Stimulated activated CD4-positive, alpha-beta T cell treated with anti-CD3 and anti-CD28 coated beads, TNF-alpha, amount 100 ng/mL, for 4 hours (primary cell): ENCODE results near the gene CFTR.
"Not testable (repeated sequence)": the region's sequence is repeated elsewhere in the genome, so short reads cannot be mapped to it uniquely, and the experiment has no call there.

Source experiments
- DNase-seq, 3 experiments: peaks; one replicate each; pipeline ENCODE4 v3.0.0-alpha.2; 2020; ENCODE audit warnings: low read depth in 3 of 3

The CFTR gene

GRCh38 chr7:117686311-117686935 lies 206.6 kb downstream of the CFTR start:
- no peak for DNase-seq

DNA sequence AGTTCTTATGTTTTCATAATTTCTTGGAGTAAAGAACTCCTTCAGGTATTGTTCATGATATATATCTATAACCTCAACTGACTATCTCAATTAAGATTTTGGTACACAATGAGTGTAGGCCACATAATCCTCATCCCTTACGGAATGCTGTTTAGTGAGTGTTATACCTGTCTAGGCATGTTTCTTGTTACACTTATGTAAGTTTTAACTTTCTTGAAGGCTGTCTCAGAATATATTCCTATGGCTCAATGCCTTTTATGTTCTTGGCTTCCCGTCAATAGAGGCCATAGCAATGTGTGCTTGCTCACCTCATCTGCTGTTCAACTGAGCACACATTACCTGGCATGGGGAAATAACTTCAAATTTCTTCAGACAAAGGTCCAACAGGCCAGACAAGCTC lies 208.3 kb downstream of the CFTR start:
- no peak for DNase-seq

GRCh38 chr7:117689406-117689805 lies 209.6 kb downstream of the CFTR start:
- no peak for DNase-seq

DNA sequence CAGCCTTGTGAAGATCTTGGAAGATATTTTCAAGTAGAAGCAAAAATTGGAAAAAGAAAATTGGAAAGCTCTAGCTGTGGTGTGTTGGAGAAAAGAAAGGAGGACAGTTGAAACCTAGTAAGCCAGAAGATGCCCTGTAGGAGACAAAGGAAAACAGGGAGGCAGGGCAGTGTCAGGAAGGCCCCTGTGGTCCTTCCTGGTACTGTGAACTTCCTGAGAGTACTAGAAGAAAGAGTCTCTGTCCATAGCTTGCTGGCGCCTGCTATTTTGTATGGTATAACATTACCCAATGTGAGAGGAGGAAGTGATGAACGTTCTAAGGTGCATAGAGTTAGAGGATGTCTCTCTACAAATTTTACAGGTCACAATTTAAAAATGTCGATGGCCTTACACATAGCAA lies 210.3 kb downstream of the CFTR start:
- no peak for DNase-seq

DNA sequence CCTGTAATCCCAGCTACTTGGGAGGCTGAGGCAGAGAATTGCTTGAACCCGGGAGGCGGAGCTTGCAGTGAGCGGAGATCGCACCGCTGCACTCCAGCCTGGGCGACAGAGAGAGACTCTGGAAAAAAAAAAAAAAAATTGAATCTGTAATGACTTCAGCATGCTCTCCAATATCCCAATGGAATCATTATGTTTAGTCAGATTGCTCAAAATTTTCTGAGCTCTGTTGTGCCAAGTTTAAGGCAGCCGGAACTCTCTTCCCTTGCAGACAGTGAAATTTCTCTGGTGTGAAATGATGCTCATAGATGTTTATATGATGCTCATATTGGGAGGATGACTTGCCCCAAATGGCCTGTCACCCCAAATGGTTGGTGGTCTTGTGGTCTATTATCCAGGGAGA lies 212.5 kb downstream of the CFTR start:
- no peak for DNase-seq

DNA sequence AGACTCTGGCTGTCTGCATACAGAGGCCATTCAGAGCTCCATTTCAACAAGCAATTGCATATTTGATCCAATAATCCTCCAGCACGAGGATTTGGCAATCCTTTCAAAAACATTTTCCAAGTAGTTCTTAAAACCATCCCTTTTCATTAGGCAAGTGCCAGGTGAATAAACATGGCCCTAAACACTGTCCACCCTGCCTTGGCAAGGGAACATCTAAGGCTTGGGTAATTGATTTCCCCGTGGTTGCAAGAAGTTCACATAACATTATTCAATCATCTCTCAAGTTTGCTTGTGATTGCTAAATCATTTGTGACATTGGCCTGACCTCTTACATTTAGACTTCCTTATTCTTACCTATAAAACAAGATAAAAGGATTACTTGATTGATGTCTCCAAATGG lies 218.2 kb downstream of the CFTR start:
- DNase-seq: no peak

- no peak for DNase-seq
Measured at GRCh38 chr7:117704063-117704462, 224.2 kb downstream of the CFTR start.

DNA sequence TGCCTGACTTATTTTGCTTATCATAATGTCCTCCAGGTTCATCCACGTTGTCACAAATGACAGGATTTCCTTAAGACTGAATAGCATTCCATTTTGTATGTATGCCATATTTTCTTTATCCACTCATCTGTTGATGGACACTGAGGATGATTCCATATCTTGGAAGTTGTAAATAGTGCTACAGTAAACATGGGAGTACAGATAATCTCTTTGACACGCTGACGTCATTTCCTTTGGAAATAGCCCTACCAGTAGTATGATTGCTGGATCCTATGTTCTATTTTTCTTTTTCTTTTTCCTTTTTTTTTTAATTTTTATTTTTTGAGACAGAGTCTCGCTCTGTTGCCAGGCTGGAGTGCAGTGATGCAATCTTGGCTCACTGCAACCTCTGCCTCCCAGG lies 225.8 kb downstream of the CFTR start:
- DNase-seq: no peak

DNA sequence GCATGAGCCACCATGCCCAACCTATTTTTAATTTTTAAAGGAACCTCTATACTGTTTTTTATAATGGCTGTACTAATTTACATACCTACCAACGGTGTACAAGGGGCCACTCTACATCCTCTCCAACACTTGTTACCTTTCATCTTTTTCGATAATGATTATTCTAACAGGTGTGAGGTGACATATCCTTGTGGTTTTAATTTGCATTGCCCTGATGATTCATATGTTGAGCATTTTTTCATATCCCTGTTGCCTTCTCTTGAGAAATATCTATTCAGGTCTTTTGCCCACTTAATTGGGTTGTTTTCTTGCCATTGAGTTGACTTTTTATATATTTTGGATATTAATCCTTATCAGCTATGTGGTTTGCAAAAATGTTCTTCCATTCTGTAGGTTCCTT lies 226.4 kb downstream of the CFTR start:
- DNase-seq: no peak

DNA sequence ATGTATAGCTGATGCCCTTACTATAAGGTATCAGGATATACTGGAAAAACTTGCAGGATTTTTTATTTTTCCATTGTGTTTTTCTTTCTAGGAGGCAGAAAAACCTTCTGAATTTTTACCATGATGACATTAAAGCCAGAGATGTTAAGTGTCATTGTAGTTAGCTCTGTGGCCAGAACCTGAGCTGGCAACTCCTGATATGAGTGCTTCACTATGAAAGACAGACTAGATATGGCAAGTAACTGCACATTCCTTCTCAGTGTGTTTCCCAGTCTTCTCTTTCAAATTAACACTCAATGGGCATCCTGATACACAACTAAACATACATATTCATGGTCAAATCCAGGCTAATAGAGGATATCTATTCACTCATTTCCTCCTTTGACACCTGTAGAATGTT lies 227.3 kb downstream of the CFTR start:
- no peak for DNase-seq

GRCh38 chr7:117708173-117708572 lies 228.3 kb downstream of the CFTR start:
- DNase-seq: not testable (repeated sequence)

DNA sequence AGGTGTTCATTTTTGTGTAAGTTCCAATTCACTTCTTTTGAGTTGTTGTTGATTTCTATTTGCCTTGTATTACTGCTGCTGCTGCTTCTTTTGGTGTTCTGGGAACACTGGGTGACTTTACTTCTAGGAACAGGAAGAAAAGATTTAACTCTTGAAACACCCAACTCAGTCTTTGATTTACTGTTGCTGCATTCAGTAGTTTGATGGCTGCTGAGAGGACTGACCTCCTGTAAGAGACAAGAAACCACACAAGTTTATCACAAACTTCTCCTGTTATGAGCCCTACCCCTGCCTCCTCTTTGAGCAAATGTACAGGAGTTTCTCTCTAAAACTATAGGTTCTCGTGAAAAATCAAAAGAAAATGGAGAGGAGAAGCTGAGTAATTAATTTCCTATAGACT lies 231.7 kb downstream of the CFTR start:
- DNase-seq: no peak

- DNase-seq: no peak
Measured at GRCh38 chr7:117715784-117716445, 236.1 kb downstream of the CFTR start.

GRCh38 chr7:117716707-117717299 lies 237.0 kb downstream of the CFTR start:
- DNase-seq: no peak

DNA sequence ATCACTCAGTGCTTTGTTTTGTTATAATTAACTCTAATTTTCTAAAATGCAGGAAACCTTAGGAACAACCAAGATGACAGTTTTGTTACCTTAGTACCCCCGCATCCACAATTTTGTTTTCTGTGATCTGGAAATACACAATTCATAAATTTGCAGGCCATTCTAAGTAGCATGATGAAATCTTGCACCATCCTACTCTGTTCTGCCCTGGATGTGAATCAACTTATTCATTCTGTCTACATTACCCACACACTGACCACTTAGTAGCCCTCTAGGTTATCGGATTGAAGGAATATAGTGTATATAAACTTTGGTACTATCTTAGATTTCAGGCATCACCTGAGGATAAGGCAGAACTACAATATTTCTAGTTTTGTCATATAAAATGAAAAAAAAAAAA lies 237.5 kb downstream of the CFTR start:
- DNase-seq: no peak
